ENCODE data around the gene CLMN.

CLMN gene

DNA sequence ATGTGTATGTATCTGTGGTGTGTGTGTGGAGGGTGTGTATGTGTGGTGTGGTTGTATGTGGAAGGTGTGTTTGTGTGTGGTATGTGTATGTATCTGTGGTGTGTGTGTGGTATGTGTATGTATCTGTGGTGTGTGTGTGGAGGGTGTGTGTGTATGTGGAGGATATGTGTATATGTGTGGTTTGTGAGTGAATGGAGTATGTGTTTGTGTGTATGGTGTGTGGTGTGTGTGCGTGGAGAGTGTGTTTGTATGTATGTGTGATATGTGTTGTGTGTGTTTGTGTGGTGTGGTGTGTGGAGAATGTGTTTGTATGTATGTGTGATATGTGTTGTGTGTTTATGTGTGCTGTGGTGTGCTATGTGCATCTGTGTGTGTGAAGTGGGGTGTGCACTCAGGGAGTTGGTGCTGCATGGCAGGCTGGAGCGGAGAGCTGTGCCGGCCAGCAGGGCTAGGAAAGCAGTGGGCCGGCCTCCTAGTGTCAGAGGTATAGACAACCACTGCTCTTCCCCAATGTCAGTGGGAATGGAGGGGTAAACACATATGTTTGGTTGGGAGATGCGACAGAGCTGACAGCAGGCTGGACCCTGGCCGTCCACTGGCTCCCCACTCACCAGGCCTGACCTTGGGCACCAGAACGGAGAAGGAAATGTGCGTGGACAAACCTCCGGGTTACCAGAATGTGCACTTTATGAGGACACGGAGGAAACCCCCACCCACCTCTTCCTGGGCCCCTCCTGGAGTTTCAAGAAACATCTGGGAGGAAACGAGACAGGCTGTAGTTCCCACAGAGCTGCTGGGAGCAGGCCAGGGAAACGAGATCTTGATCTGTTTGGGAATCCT lies 60.7 kb downstream of the CLMN start:
- H3K36me3 ChIP-seq, result no peaks in the 10 kb centered on the region
- H3K9me3 ChIP-seq, result no peaks in the 10 kb centered on the region
- no peak overlapping the region for H3K4me3 ChIP-seq (ENCODE audit: low read depth, low read length)
- no peaks in the 10 kb centered on the region for H3K27me3 ChIP-seq
- DNase-seq, result no peak
- no peaks in the 10 kb centered on the region for H3K4me1 ChIP-seq
- TF ChIP-seq, protein P1, sequence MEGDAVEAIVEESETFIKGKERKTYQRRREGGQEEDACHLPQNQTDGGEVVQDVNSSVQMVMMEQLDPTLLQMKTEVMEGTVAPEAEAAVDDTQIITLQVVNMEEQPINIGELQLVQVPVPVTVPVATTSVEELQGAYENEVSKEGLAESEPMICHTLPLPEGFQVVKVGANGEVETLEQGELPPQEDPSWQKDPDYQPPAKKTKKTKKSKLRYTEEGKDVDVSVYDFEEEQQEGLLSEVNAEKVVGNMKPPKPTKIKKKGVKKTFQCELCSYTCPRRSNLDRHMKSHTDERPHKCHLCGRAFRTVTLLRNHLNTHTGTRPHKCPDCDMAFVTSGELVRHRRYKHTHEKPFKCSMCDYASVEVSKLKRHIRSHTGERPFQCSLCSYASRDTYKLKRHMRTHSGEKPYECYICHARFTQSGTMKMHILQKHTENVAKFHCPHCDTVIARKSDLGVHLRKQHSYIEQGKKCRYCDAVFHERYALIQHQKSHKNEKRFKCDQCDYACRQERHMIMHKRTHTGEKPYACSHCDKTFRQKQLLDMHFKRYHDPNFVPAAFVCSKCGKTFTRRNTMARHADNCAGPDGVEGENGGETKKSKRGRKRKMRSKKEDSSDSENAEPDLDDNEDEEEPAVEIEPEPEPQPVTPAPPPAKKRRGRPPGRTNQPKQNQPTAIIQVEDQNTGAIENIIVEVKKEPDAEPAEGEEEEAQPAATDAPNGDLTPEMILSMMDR (IDR thresholded peaks at IDR 0.05; ENCODE audit: low read depth, low read length), result no peak

DNA sequence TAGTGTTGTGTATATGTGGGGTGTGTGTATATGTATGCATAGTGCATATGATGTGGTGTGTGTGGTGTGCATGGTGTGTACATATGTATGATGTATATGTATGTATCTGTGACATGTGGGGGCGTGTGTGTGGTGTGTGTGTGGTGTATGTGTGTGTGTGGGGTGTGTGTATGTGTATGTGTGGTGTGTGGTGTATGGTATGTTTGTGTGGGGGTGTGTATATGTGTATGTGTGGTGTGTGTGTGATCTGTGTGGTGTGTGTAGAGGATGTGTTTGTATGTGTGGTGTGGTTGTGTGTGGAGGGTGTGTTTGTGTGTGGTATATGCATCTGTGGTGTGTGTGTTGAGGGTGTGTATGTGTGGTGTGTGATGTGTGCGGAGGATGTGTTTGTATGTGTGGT lies 61.6 kb downstream of the CLMN start:
- DNase-seq, result no peak
- Histone ChIP-seq H3K9me3 (no peaks in the 10 kb centered on the region), H3K36me3 (no peaks in the 10 kb centered on the region), H3K27me3 (no peaks in the 10 kb centered on the region), H3K4me1 (no peaks in the 10 kb centered on the region), H3K4me3 (ENCODE audit: low read depth, low read length) (no peak overlapping the region)
- TF ChIP-seq, protein P1 (IDR thresholded peaks at IDR 0.05; ENCODE audit: low read depth, low read length), result no peak

GRCh38 chr14:95257521-95257920 lies 62.2 kb downstream of the CLMN start:
- no peaks in the 10 kb centered on the region for H3K9me3 ChIP-seq
- no peak overlapping the region for H3K4me3 ChIP-seq (ENCODE audit: low read depth, low read length)
- no peaks in the 10 kb centered on the region for H3K27me3 ChIP-seq
- no peaks in the 10 kb centered on the region for H3K36me3 ChIP-seq
- no peaks in the 10 kb centered on the region for H3K4me1 ChIP-seq
- TF ChIP-seq, protein P1 (IDR thresholded peaks at IDR 0.05; ENCODE audit: low read depth, low read length), result no peak
- no peak for DNase-seq

GRCh38 chr14:95256776-95257060 lies 63.0 kb downstream of the CLMN start:
- TF ChIP-seq, protein P1 (IDR thresholded peaks at IDR 0.05; ENCODE audit: low read depth, low read length), result no peak
- no peaks in the 10 kb centered on the region for H3K9me3 ChIP-seq
- H3K27me3 ChIP-seq, result no peaks in the 10 kb centered on the region
- no peaks in the 10 kb centered on the region for H3K4me1 ChIP-seq
- H3K4me3 ChIP-seq (ENCODE audit: low read depth, low read length), result no peak overlapping the region
- DNase-seq, result no peak
- no peaks in the 10 kb centered on the region for H3K36me3 ChIP-seq

DNA sequence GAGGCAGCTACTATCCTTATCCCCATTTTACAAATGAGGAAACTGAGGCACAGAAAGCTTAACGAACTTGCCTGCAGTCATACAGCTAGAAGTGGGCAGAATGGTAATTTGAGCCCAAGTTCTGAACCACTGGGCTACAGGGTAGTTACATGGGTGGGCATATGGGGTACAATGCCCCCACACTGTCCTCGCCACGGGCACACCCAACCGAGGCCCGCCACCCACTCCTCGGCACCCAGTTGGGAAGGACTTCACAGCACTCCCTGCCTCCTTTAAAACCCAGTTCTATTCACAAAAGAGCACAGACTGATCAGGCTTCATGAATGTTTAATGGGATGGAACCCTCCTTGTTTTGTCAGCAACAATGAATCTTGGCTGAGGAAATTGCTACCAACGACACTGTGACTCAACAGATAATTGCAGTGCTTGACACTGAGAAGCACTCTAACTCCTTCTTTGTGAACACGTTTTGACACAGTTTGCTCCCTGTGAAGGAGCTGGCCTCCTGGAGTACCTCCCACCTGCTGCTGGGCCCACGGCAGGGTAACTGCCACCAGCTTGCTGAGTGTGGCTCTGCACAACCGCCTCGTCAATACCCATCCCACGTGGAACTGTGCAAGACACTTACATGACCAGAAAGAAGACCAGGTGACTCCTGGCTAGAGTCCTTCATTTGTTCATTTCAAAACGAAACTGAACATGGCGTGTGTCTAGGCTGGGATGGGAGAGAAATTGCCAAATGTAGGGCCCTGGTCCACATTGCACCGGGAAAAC lies 63.5 kb downstream of the CLMN start:
- DNase-seq, result no peak
- H3K36me3 ChIP-seq, result no peaks in the 10 kb centered on the region
- no peaks in the 10 kb centered on the region for H3K9me3 ChIP-seq
- TF ChIP-seq, protein P1 (IDR thresholded peaks at IDR 0.05; ENCODE audit: low read depth, low read length), result no peak
- H3K4me3 ChIP-seq (ENCODE audit: low read depth, low read length), result no peak overlapping the region
- H3K27me3 ChIP-seq, result no peaks in the 10 kb centered on the region
- H3K4me1 ChIP-seq, result no peaks in the 10 kb centered on the region

GRCh38 chr14:95255487-95255886 lies 64.2 kb downstream of the CLMN start:
- Histone ChIP-seq H3K36me3 (no peaks in the 10 kb centered on the region), H3K9me3 (no peaks in the 10 kb centered on the region), H3K27me3 (no peaks in the 10 kb centered on the region), H3K4me3 (ENCODE audit: low read depth, low read length) (no peak overlapping the region), H3K4me1 (0 out of 2 replicates have a peak, but pooled peaks cover 2% of the 10 kb centered on the region)
- TF ChIP-seq, protein P1 (IDR thresholded peaks at IDR 0.05; ENCODE audit: low read depth, low read length), result no peak
- no peak for DNase-seq
